ENCODE data around the gene TNK1. TPM values are rescaled to one million over a fixed set of nuclear protein-coding genes. Genes with fewer than 3 reads are reported as not detected.
A peak's percentile ranks its signal among the peaks of the same experiment; 100 is the strongest.

The TNK1 gene
- total and polyA plus RNA-seq, 2 of the 8 experiments (the other 6 are each of a cell fraction or from before 2014, with no cell fraction given): 7.6 to 9.5 TPM

DNA sequence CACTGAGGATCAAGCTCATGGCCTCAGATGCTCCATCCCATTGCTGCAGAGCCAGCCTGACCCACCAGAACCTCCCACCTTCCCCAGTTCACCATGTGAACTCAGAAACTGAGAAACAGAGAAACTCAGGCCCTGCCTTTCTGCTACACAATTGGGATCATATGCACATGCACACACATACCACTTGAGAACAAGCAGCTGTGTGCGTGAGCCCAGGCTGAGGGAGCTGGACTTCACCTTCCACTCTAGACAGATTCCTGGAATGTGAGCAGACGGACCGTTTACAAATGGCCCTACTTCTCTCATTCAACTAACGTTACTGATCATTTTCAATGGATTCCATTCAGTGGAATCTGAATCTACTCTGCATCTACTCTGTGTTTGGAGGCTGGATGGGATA, 42.8 kb downstream of the TNK1 start:
- no peak overlapping the region for H2AFZ ChIP-seq (ENCODE audit: low read length)
- no peak overlapping the region for H2BK5ac ChIP-seq (ENCODE audit: low read depth, low read length)
- H3K4me3 ChIP-seq (ENCODE audit: extremely low read depth in 1 of 4, insufficient read depth in 2 of 4, low read depth in 3 of 4, low read length in 4 of 4): no peak overlapping the region
- H3K56ac ChIP-seq (replicated peaks; ENCODE audit: insufficient read length, low read depth, low read length): no peak overlapping the region
- H3K14ac ChIP-seq (ENCODE audit: insufficient read length): no peak overlapping the region
- H3K79me2 ChIP-seq (ENCODE audit: control insufficient read depth in 1 of 2, insufficient read depth in 2 of 2, low read length in 2 of 2): no peaks in the 10 kb centered on the region
- no peaks in the 10 kb centered on the region for H3K9me3 ChIP-seq (ENCODE audit: insufficient read depth in 2 of 2, low read depth in 1 of 2, low read length in 1 of 2)
- no peak overlapping the region for H4K5ac ChIP-seq (ENCODE audit: insufficient read length, low read depth, low read length)
- POLR2A ChIA-PET (ENCODE audit: partially characterized antibody): interaction anchor here (0.8 to 2.6 kb wide), 6 partner anchors 9 to 160 kb away, joined by 3 to 13 read pairs (median 4); partner anchors contain the start of genes MPDU1, POLR2A and TMEM102
- H4K91ac ChIP-seq (replicated peaks; ENCODE audit: insufficient read length, low read length): no peak overlapping the region
- no peaks in the 10 kb centered on the region for H3K23me2 ChIP-seq (ENCODE audit: low read depth, low read length)
- H3K4me2 ChIP-seq (ENCODE audit: insufficient read depth in 1 of 2, low read depth in 2 of 2, low read length in 2 of 2): no peak overlapping the region
- H3K79me1 ChIP-seq (ENCODE audit: low read depth, low read length): no peaks in the 10 kb centered on the region
- no peak overlapping the region for H2BK120ac ChIP-seq (replicated peaks; ENCODE audit: low read depth, low read length)
- no peak overlapping the region for H2BK20ac ChIP-seq (ENCODE audit: low read length)
- no peaks in the 10 kb centered on the region; a peak in 1 of 7 replicates for H3K27me3 ChIP-seq (replicated peaks in 1 of 4; ENCODE audit: control insufficient read depth in 3 of 4, extremely low read depth in 1 of 4, insufficient read depth in 3 of 4, low read length in 3 of 4)
- peaks cover 0 to 10% (median 2%) of the 10 kb centered on the region in 4 experiments; a peak in 3 of 7 replicates for H3K4me1 ChIP-seq (replicated peaks in 1 of 4; ENCODE audit: control insufficient read depth in 3 of 4, insufficient read depth in 4 of 4, low read length in 3 of 4)
- TF ChIP-seq CEBPB (IDR thresholded peaks at IDR 0.05; ENCODE audit: low read depth, low read length): no peak
- no peak for TF ChIP-seq CBX8 (IDR thresholded peaks at IDR 0.05; ENCODE audit: borderline replicate concordance, low read depth, low read length)
- no peak for TF ChIP-seq TEAD4 (IDR thresholded peaks at IDR 0.05; ENCODE audit: low read depth, low read length)
- no peak overlapping the region for H3K9ac ChIP-seq (replicated peaks in 1 of 4; ENCODE audit: extremely low read depth in 1 of 4, low read depth in 3 of 4, low read length in 3 of 4)
- H3K23ac ChIP-seq (ENCODE audit: insufficient read length): no peak overlapping the region
- FAIRE-seq (no peak), DNase-seq (ENCODE audit: low read depth in 1 of 2, low spot score in 2 of 2) (no peak)
- no peak overlapping the region for H3K4ac ChIP-seq (replicated peaks; ENCODE audit: insufficient read length, low read depth, low read length)
- no peak overlapping the region for H3K18ac ChIP-seq (ENCODE audit: extremely low read depth, low read length)
- 88% methylated on average over 4 of the region's 4 CpGs; no CpG with 5 or more reads in 1 of the 2 experiments for WGBS, 2 experiments (ENCODE audit: extremely low coverage in 1 of 2, insufficient coverage in 1 of 2, insufficient read length in 1 of 2, insufficient replicate concordance in 2 of 2, low coverage in 1 of 2, low lambda C conversion rate in 2 of 2, missing lambda C conversion rate in 1 of 2)
- H3K36me3 ChIP-seq (ENCODE audit: control insufficient read depth in 2 of 4, insufficient read depth in 4 of 4, low read length in 3 of 4): no peaks in the 10 kb centered on the region; a peak in 1 of 8 replicates
- no peak overlapping the region for H2BK12ac ChIP-seq (ENCODE audit: low read depth, low read length)
- no peak overlapping the region for H4K8ac ChIP-seq (ENCODE audit: extremely low read depth, insufficient read depth, low read length)
- no peak overlapping the region for H2AK5ac ChIP-seq (ENCODE audit: low read depth, low read length)
- H4K20me1 ChIP-seq (replicated peaks in 1 of 2; ENCODE audit: control insufficient read depth in 1 of 2, insufficient read depth in 2 of 2, low read length in 2 of 2): peaks cover 0 to 4% of the 10 kb centered on the region in 2 experiments
- no peak overlapping the region for H3K27ac ChIP-seq (ENCODE audit: low read depth, low read length)
- 0 out of 2 replicates have a peak overlapping the region, but pooled peaks have one; percentile 61 for H2BK15ac ChIP-seq (ENCODE audit: low read length)
- CTCF ChIA-PET (ENCODE audit: partially characterized antibody): interaction anchor here (0.6 to 1.3 kb wide), 5 partner anchors 9 to 264 kb away, joined by 3 to 6 read pairs (median 3); no protein-coding TSS in a partner anchor
